Subcutaneous adipose tissue (tissue), 4 donors: ENCODE results near the gene VCP. TPM values are rescaled to one million over a fixed set of nuclear protein-coding genes. Genes with fewer than 3 reads are reported as not detected.

Source experiments
- CTCF ChIP-seq: fragments of 450-650 bp; IDR thresholded peaks from one replicate; pipeline ENCODE4 v1.5.1; 2016; ENCODE audit warnings: low read depth, mild to moderate bottlenecking, control low read depth, antibody characterized with exemption, moderate library complexity
- total RNA-seq, 4 donors: library from RNA; depleted of rRNA; stranded (reverse); fragments of >200 nt; gene quantifications; one replicate each; pipeline ENCODE4 v1.1.0, GENCODE V29; 2016

VCP gene
- total RNA-seq, 4 donors from 2014 or later = 123 to 199 (median 153) TPM

GRCh38 chr9:35054871-35055644 lies 17.4 kb downstream of the VCP start:
- no peak for TF ChIP-seq CTCF

- TF ChIP-seq CTCF = no peak
Observed at GRCh38 chr9:35054185-35054835, 18.1 kb downstream of the VCP start.

GRCh38 chr9:35051069-35051967 lies 21.1 kb downstream of the VCP start:
- TF ChIP-seq CTCF = no peak

GRCh38 chr9:35048511-35048910 lies 23.9 kb downstream of the VCP start:
- no peak for TF ChIP-seq CTCF

- TF ChIP-seq CTCF = no peak
Observed at GRCh38 chr9:35044071-35044470, 28.4 kb downstream of the VCP start.

- TF ChIP-seq CTCF = no peak
Observed at GRCh38 chr9:35042891-35043545, 29.4 kb downstream of the VCP start.
